HG03439 (cell line): ENCODE data around the gene ATF5.
"Not testable (repeated sequence)": the region's sequence is repeated elsewhere in the genome, so short reads cannot be mapped to it uniquely, and the experiment has no call there.

Experiments
- ATAC-seq: cut with Tn5 transposase; IDR thresholded peaks from one replicate; pipeline ENCODE4 v1.9.1; 2021; ENCODE audit warnings: mild to moderate bottlenecking, moderate library complexity; ENCODE audit not compliant: unreplicated experiment

The ATF5 gene

DNA sequence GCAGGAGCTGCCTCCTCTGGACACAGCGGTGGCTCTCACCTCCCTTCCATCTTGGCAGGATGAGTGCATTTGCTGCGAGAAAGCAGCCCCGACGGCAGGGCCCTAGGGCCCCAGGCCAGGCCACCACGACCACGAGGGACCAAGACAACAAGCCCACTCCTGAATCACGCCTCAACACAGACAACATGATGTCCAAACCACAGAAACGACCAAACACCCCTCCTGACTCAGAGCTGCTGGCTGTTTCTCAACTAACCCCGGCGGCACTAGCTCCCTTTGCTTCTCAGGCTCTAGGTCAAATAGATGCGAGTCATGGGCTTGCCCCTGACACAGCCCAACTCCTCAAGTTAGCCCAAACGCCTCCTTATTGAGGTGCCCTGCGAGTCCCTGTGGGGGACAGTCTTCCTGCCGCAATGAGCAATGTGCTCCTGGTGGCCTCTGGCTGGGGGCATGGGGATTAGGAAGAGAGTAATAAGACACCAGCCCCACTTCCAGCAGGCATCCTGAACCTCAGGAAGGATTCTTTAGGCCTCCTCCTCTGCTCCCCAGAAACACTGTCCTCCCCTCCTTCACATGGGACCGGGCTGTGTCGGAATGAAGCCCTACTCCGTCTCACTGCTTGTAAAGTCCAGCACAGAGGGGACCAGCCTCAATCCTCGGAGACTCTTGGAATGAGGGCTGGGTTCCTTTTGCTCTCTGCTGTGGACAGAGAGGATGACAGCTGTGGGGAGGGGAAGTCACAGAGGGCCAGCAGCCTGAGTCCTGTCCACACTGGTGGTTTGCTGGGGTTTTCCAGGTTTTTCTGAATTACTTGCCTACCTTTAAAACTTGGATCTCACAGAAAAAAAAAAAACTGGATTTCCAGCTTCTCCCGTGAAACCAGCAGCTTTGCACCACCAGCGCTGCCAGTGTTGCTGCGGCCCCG, 6.9 kb upstream of the ATF5 start:
- no peak for ATAC-seq

GRCh38 chr19:49923055-49924003, 5.7 kb upstream of the ATF5 start:
- ATAC-seq = no peak

DNA sequence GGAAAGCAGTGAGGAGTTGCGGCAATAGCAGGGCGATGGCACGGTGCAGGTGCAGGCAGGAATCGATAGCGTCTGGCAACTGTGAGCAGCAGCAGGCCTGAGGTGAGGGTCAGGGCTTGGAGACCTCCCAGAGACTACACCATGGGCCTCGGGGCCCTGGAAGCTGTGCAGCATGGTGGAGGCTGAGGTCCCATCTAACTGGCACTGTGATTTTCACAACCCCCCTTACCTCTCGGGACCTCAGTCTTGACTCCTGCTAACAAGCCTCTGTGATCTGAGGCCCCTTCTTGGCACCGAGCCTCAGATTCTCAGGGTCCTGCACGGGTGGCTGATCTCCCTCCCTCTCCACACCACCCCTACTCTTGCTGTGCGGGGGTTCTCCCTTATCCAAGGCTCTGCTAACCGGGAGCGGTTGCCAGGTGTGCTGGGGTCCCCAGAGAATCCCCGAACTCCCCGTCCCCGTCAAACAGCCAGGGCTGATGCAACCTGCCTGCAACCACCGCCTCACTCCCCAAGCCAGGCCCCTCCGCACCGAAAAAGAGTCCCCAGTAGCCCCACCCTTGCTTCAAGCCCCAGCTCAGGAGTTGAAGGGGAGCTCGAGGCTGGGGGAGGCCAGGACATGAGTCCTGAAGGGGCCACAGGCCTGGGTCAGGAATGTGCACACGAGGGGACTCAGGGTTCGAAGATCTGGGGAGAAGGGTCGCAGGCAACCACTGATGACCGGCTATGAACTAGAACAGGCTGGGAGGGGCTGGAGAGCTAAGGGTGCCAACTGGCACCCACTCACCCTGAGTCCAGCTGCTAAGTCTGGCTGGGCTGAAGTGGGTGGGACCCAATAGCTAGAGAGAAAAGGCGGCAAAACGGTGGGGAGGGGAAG, 4.8 kb upstream of the ATF5 start:
- no peak for ATAC-seq

DNA sequence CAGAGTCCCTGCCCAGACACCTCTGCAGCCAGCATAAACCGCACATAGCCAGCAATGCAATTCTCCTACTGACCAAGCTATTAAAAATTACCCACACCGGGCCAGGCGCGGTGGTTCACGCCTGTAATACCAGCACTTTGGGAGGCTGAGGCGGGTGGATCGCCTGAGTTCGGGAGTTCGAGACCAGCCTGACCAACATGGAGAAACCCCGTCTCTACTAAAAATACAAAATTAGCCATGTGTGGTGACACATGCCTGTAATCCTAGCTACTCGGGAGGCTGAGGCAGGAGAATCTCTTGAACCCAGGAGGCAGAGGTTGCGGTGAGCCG, 4.2 kb upstream of the ATF5 start:
- not testable (repeated sequence) for ATAC-seq

- no peak for ATAC-seq
These were observed 3.5 kb upstream of the ATF5 start for GRCh38 chr19:49925486-49925885.

- no peak for ATAC-seq
These were observed 2.5 kb upstream of the ATF5 start for GRCh38 chr19:49926515-49926914.

GRCh38 chr19:49927526-49928264, 1.3 kb upstream of the ATF5 start:
- ATAC-seq = no peak

DNA sequence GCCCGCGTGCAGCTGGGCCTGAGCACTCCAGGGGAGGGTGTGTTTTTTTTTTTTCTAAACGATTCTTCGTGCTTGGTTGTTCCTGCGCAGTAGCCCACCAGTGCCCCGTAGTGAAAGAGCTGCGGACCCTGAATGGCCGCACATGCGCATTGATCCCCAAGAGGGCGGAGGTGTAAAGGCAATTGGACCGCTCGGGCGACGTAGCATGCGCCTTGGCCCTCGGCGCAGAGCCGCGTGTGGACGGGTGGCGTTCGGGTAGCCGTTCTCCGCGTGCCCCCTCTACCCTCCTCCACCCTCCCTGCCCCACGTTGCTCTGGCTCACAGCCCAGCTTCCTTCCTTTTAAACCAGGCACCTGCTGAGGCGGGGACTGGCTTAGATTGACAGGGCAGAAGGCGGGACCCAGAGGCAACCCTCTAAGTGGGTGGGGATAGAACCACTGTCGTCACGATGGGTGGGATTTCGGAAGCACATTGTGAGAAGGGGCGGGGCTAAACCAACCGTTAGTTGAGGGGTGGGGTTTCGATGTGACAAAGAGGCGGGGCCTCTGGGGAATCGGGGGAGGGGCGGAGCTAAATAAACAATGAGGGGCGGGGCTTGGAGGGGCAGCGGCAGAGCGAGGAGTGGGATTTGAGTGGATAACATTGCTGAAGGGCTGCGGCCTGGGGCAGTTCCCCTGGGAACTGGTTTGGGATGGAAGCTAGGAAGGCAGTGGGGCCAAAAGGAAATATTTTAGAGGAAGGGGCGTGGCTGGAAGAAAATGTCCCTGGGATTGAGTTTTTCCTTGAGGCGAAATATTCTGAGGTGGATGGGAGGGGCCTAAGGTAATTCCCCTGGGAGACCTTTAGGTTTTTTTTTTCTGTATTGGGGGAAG, 842 bp downstream of the ATF5 start:
- ATAC-seq = peak; percentile 63

DNA sequence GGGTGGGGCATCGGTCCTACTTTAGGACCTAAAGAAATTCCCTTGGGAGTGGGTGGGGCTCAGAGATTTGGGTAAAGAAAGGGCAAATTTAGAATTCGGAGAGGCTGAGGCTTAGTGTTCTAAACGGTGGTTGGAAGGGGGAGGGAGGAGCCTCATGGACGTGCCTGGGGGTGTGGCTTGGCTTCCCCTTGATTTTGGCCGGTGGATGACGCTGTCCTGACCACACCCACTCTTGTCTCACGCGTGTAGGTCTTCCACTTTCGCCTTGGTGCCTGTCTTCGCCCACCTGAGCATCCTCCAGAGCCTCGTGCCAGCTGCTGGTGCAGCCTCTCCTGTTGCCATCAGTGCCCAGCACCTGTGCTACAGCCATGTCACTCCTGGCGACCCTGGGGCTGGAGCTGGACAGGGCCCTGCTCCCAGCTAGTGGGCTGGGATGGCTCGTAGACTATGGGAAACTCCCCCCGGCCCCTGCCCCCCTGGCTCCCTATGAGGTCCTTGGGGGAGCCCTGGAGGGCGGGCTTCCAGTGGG, 1.5 kb downstream of the ATF5 start:
- no peak for ATAC-seq

DNA sequence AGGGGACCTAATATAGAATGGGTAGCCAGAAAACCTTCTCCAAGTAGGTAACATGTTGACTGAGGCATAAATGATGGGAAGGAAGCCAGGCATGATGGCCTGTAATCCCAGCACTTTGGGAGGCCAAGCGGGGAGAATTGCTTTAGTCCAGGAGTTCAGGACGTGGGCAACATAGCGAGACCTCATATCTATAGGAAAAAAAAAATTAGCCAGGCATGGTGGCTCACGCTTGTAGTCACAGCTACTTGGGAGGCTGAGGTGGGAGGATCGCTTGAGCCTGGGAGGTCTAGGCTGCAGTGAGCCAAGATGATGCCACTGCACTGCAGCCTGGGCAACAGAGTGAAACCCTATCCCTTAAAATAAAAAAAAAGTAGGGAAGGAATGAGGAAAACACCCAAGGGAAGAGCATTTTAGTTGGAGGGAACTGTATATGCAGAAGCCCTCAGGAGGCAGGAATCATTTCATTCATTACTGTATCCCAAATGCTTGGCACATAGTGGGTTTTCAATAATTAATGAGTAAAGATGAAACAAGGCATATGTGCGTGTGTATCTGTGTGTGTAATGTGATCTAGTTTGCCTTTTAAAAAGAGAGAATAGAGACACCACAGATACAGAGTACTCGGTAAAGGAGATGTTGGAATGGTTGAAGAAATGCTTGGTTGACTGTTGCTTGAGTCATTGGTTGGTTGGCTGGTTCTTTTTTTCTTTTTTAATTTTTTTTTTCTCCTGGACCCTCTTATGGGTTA, 2.5 kb downstream of the ATF5 start:
- no peak for ATAC-seq

DNA sequence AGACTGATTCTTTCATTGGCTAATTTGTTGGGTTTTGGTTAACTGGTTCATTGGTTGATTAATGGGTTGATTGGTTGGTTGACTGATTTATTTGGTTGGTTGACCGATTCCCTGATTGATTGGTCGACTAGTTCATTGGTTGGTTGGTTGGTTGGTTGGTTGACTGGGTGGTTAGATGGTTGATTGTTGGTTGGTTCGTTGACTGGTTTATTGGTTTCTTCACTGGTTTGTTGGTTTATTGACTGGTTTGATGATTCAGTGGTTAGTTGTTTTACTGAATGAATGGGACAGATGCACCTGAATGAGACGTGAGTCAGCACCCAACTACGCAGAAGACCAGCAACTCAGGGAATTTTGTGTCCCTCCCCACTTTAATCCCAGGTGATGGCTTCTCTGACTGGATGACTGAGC, 3.0 kb downstream of the ATF5 start:
- no peak for ATAC-seq

DNA sequence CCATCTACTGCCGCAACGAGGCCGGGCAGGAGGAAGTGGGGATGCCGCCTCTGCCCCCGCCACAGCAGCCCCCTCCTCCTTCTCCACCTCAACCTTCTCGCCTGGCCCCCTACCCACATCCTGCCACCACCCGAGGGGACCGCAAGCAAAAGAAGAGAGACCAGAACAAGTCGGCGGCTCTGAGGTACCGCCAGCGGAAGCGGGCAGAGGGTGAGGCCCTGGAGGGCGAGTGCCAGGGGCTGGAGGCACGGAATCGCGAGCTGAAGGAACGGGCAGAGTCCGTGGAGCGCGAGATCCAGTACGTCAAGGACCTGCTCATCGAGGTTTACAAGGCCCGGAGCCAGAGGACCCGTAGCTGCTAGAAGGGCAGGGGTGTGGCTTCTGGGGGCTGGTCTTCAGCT, 3.7 kb downstream of the ATF5 start:
- no peak for ATAC-seq

- no peak for ATAC-seq
These were observed 4.6 kb downstream of the ATF5 start for GRCh38 chr19:49933643-49934042.

DNA sequence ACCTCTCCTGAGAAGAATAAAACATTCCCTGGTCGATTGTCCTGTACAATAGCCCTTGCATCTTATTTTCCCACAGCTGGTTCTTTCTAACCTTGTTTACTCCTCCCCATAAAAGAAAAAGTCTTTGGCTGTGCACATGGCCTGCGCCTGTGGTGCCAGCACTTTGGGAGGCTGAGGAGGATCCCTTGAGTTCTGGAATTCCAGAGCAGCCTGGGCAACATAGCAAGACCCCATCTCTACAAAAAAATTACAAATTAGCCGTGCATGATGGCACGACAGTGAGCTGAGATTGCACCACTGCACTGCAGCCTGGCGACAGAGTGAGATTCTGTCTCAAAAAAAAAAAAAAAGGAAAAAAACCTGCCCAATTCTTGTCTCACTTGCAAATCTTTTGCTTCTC, 7.5 kb downstream of the ATF5 start:
- ATAC-seq = no peak

DNA sequence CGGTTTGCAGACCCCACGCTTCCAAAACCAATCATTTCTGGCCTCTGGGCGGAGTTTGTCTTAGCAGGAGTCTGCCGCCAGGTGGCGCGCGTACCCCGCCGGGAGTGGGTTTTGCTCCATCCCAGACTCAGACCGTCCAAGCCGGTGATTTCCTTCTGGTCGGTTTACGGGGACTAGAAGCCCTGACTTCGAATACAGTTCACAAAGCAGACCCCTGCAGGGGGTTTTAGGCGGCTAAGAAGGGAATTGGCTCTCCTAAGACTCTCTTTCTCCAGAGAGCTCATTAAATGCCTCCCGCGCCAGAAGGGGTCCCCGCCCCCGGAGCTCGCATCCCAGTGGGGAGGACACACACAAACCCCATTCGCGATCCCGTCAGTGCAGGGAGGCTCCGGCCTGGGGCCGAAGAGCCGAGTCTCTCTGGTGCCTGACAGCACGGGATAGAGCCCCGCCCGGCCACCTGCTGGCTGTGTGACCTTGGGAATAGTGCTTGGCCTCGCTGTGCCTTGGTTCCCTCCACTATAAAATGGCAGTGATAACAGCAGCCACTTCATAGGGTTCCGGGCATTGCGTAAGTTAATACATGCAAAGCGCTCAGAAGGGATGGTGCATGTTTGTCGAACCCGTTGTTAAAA, 8.9 kb downstream of the ATF5 start:
- ATAC-seq = no peak

- ATAC-seq = no peak
These were observed 9.7 kb downstream of the ATF5 start for GRCh38 chr19:49938662-49939061.

DNA sequence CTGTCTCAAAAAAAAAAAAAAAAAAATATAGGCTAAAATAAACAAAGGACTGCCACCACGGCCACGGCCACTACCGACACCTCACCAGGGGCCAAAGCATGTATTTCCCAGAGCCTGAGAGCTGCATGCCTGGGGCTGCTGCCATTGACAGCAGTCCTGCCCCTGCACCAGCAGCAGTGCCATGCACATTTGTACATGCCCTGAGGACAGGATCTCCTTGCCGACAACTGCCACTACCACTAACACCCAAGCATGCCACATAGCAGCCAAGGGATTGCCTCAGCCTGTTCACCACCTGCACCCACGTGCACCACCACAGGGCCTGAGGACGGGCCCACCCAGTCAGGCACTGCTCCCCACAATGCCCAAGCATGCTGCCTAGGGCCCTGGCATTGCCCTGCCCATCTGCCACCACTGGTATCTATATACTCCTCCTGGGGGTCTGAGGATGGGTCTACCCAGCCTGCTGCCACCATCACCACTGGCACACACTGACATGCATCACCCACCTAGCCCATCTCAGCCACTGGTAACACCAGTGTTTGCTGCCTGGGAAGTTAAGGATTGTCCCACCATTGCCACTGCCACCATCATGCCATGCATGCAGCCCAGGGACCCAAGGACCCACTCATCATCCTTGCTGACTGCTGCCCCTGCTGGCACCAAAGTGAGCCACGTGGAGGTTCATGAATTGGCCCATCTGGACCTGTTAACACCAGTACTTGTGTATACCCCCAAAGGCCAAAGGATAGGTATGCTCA, 10.9 kb downstream of the ATF5 start:
- no peak for ATAC-seq
